Stimulated activated naive CD8-positive, alpha-beta T cell treated with anti-CD3 and anti-CD28 coated beads, Interleukin-15, amount 100 ng/mL, for 72 hours (primary cell): ENCODE measurements around the gene VIL1.
A peak's percentile ranks its signal among the peaks of the same experiment; 100 is the strongest.

ENCODE experiments used
- ATAC-seq: fragments of 150-1000 bp; cut with Tn5 transposase; 2 replicates; pipeline ENCODE4 v1.10.0; 2021; ENCODE audit warnings: mild to moderate bottlenecking, moderate library complexity
- DNase-seq, 2 donors: peaks; one replicate each; pipeline ENCODE4 v3.0.0; 2021 to 2022
- H3K27ac Mint-ChIP-seq, 2 donors: one replicate each; pipeline ENCODE4 v1.8.0; 2022; ENCODE audit warnings: mild to moderate bottlenecking in 2 of 2, mixed read lengths in 2 of 2, moderate library complexity in 2 of 2
- H3K27me3 Mint-ChIP-seq: one replicate; pipeline ENCODE4 v1.8.0; 2022; ENCODE audit warnings: mixed read lengths
- H3K4me1 Mint-ChIP-seq: one replicate; pipeline ENCODE4 v1.8.0; 2022; ENCODE audit warnings: mild to moderate bottlenecking, mixed read lengths
- H3K4me3 Mint-ChIP-seq, 2 donors: one replicate each; pipeline ENCODE4 v1.8.0; 2022; ENCODE audit warnings: mild to moderate bottlenecking in 2 of 2, mixed read lengths in 2 of 2, moderate library complexity in 1 of 2
- H3K9me3 Mint-ChIP-seq, 2 donors: one replicate each; pipeline ENCODE4 v1.8.0; 2022; ENCODE audit warnings: mixed read lengths in 2 of 2

Gene VIL1

GRCh38 chr2:218391202-218391601 lies 27.7 kb upstream of the VIL1 start:
- Mint-ChIP-seq H3K9me3 (no peaks in the 10 kb centered on the region), H3K27ac (no peak overlapping the region), H3K4me3 (no peak overlapping the region), H3K27me3 (peaks cover 8% of the 10 kb centered on the region), H3K4me1 (peaks cover 47% of the 10 kb centered on the region)
- DNase-seq, result no peak
- ATAC-seq, result no peak

GRCh38 chr2:218392459-218392858 lies 26.5 kb upstream of the VIL1 start:
- H3K4me1 Mint-ChIP-seq, result peaks cover 50% of the 10 kb centered on the region
- ATAC-seq (no peak), DNase-seq (no peak)
- no peaks in the 10 kb centered on the region for H3K9me3 Mint-ChIP-seq
- no peak overlapping the region for H3K27ac Mint-ChIP-seq
- peaks cover under 1% of the 10 kb centered on the region for H3K27me3 Mint-ChIP-seq
- no peak overlapping the region for H3K4me3 Mint-ChIP-seq

- Mint-ChIP-seq H3K9me3 (no peaks in the 10 kb centered on the region), H3K4me1 (peaks cover 50% of the 10 kb centered on the region), H3K4me3 (no peak overlapping the region), H3K27ac (no peak overlapping the region), H3K27me3 (no peaks in the 10 kb centered on the region)
- DNase-seq (no peak), ATAC-seq (no peak)
These were observed 25.9 kb upstream of the VIL1 start for GRCh38 chr2:218392891-218393462.

GRCh38 chr2:218393750-218394290 lies 25.1 kb upstream of the VIL1 start:
- Mint-ChIP-seq H3K27ac (no peak overlapping the region), H3K4me3 (no peak overlapping the region), H3K27me3 (no peaks in the 10 kb centered on the region), H3K4me1 (peaks cover 51% of the 10 kb centered on the region), H3K9me3 (no peaks in the 10 kb centered on the region)
- DNase-seq, result no peak
- ATAC-seq, result no peak

GRCh38 chr2:218394298-218395089 lies 24.4 kb upstream of the VIL1 start:
- Mint-ChIP-seq H3K27ac (no peak overlapping the region), H3K27me3 (no peaks in the 10 kb centered on the region), H3K9me3 (no peaks in the 10 kb centered on the region), H3K4me3 (peak overlapping the region; percentile 37 to 47), H3K4me1 (peaks cover 51% of the 10 kb centered on the region)
- no peak for ATAC-seq
- DNase-seq, result no peak

- ATAC-seq (no peak), DNase-seq (no peak)
- Mint-ChIP-seq H3K4me3 (peak overlapping the region; percentile 37 to 47), H3K27ac (no peak overlapping the region), H3K27me3 (no peaks in the 10 kb centered on the region), H3K9me3 (no peaks in the 10 kb centered on the region), H3K4me1 (peaks cover 51% of the 10 kb centered on the region)
These were observed 23.9 kb upstream of the VIL1 start for GRCh38 chr2:218395090-218395444.

GRCh38 chr2:218395456-218395825 lies 23.5 kb upstream of the VIL1 start:
- peak overlapping the region; percentile 86 to 91 for H3K4me3 Mint-ChIP-seq
- DNase-seq (no peak), ATAC-seq (no peak)
- no peaks in the 10 kb centered on the region for H3K27me3 Mint-ChIP-seq
- no peaks in the 10 kb centered on the region for H3K9me3 Mint-ChIP-seq
- H3K4me1 Mint-ChIP-seq, result peaks cover 51% of the 10 kb centered on the region
- H3K27ac Mint-ChIP-seq, result peak overlapping the region; percentile 80 to 88

- Mint-ChIP-seq H3K4me1 (peaks cover 54% of the 10 kb centered on the region), H3K27me3 (no peaks in the 10 kb centered on the region), H3K27ac (peak overlapping the region; percentile 89 to 98), H3K9me3 (no peaks in the 10 kb centered on the region), H3K4me3 (peak overlapping the region; percentile 86 to 91)
- peak; percentile 95 to 96 for DNase-seq
- peak; percentile 71 for ATAC-seq
These were observed 22.9 kb upstream of the VIL1 start for GRCh38 chr2:218395826-218396687.

GRCh38 chr2:218396688-218397462 lies 22.0 kb upstream of the VIL1 start:
- ATAC-seq, result peak; percentile 10
- Mint-ChIP-seq H3K9me3 (no peaks in the 10 kb centered on the region), H3K4me1 (peaks cover 62% of the 10 kb centered on the region), H3K27ac (peak overlapping the region; percentile 89 to 98), H3K4me3 (peak overlapping the region; percentile 86 to 91), H3K27me3 (no peaks in the 10 kb centered on the region)
- DNase-seq, result peak; percentile 57 to 76

GRCh38 chr2:218397463-218397819 lies 21.5 kb upstream of the VIL1 start:
- DNase-seq, result no peak
- Mint-ChIP-seq H3K27ac (peak overlapping the region; percentile 40 to 86), H3K4me1 (peaks cover 68% of the 10 kb centered on the region), H3K9me3 (no peaks in the 10 kb centered on the region), H3K4me3 (peak overlapping the region; percentile 86 to 91), H3K27me3 (no peaks in the 10 kb centered on the region)
- ATAC-seq, result no peak

GRCh38 chr2:218397820-218398436 lies 21.0 kb upstream of the VIL1 start:
- peak overlapping the region; percentile 40 to 86 for H3K27ac Mint-ChIP-seq
- ATAC-seq (peak; percentile 22), DNase-seq (peak; percentile 58 to 76)
- H3K27me3 Mint-ChIP-seq, result no peaks in the 10 kb centered on the region
- peaks cover 72% of the 10 kb centered on the region for H3K4me1 Mint-ChIP-seq
- peak overlapping the region; percentile 86 to 91 for H3K4me3 Mint-ChIP-seq
- H3K9me3 Mint-ChIP-seq, result no peaks in the 10 kb centered on the region

- no peaks in the 10 kb centered on the region for H3K27me3 Mint-ChIP-seq
- H3K4me3 Mint-ChIP-seq, result peak overlapping the region; percentile 86 to 91
- peaks cover 72% of the 10 kb centered on the region for H3K4me1 Mint-ChIP-seq
- H3K9me3 Mint-ChIP-seq, result no peaks in the 10 kb centered on the region
- H3K27ac Mint-ChIP-seq, result peak overlapping the region; percentile 86 to 95
- DNase-seq, result peak; percentile 68 to 76
- ATAC-seq, result peak; percentile 41
These were observed 20.2 kb upstream of the VIL1 start for GRCh38 chr2:218398437-218399390.

- DNase-seq (peak; percentile 92 to 94), ATAC-seq (peak; percentile 55)
- no peaks in the 10 kb centered on the region for H3K9me3 Mint-ChIP-seq
- H3K27me3 Mint-ChIP-seq, result no peaks in the 10 kb centered on the region
- peak within 1 kb of the TSS; percentile 95 to 98 for H3K27ac Mint-ChIP-seq
- peak within 1 kb of the TSS; percentile 95 to 99 for H3K4me3 Mint-ChIP-seq
- peaks cover 72% of the 10 kb centered on the region for H3K4me1 Mint-ChIP-seq
These were observed 19.3 kb upstream of the VIL1 start, which contains the start of gene CTDSP1 for GRCh38 chr2:218399391-218400166. TSS of gene CTDSP1 (plus strand) at chr2:218399868. CDS start at chr2:218400091, 223 bp downstream.
